WTC11 (cell line): ENCODE data around the gene WDR38. TPM values are rescaled to one million over a fixed set of nuclear protein-coding genes. Genes with fewer than 3 reads are reported as not detected.

Experiments
- ATAC-seq: fragments of 200-7000 bp; cut with Tn5 transposase; 2 replicates; pipeline ENCODE4 v1.10.0; 2021; ENCODE audit warnings: mild to moderate bottlenecking, moderate library complexity
- CTCF ChIA-PET: fragments of 300-600 bp; sonication (Branson Sonifier 250); formaldehyde crosslinking; loops from one replicate; lab custom pipeline; 2021; ENCODE audit warnings: antibody characterized with exemption; lab: Charles Lee
- POLR2A ChIA-PET: fragments of 350-600 bp; sonication (Branson Sonifier 250); formaldehyde crosslinking; loops from one replicate; lab custom pipeline; 2021; ENCODE audit warnings: antibody characterized with exemption; lab: Charles Lee
- DNase-seq: peaks from one replicate; pipeline ENCODE4 v3.0.0; 2021; ENCODE audit warnings: low spot score
- H3K27ac Mint-ChIP-seq: 2 replicates; pipeline ENCODE4 v1.8.0; 2021; ENCODE audit warnings: mixed read lengths
- H3K27me3 Mint-ChIP-seq: 2 replicates; pipeline ENCODE4 v1.8.0; 2021; ENCODE audit warnings: low read depth, mild to moderate bottlenecking, moderate library complexity, mixed read lengths
- H3K36me3 Mint-ChIP-seq: 2 replicates; pipeline ENCODE4 v1.8.0; 2021; ENCODE audit warnings: mixed read lengths
- H3K4me1 Mint-ChIP-seq: 2 replicates; pipeline ENCODE4 v1.8.0; 2022; ENCODE audit warnings: mixed read lengths
- H3K4me3 Mint-ChIP-seq: 2 replicates; pipeline ENCODE4 v1.8.0; 2021; ENCODE audit warnings: mild to moderate bottlenecking, moderate library complexity, mixed read lengths
- H3K9me3 Mint-ChIP-seq: 2 replicates; pipeline ENCODE4 v1.8.0; 2021; ENCODE audit warnings: mixed read lengths
- ATF1 ChIP-seq: sonication (generic); formaldehyde crosslinking; IDR thresholded peaks from 2 replicates; pipeline ENCODE4 v1.8.1; 2023; ENCODE audit warnings: mild to moderate bottlenecking, moderate library complexity, missing genetic modification reagents
- ATF6 ChIP-seq: sonication (generic); formaldehyde crosslinking; IDR thresholded peaks from 2 replicates; pipeline ENCODE4 v1.8.1; 2023; ENCODE audit warnings: mild to moderate bottlenecking, missing genetic modification reagents
- E2F4 ChIP-seq: sonication (generic); formaldehyde crosslinking; IDR thresholded peaks from 2 replicates; pipeline ENCODE4 v1.8.1; 2022; ENCODE audit warnings: low read depth, mild to moderate bottlenecking, moderate library complexity, missing genetic modification reagents, borderline replicate concordance
- ELF4 ChIP-seq: sonication (generic); formaldehyde crosslinking; IDR thresholded peaks from 2 replicates; pipeline ENCODE4 v1.8.1; 2022; ENCODE audit warnings: low read depth, mild to moderate bottlenecking, moderate library complexity, missing genetic modification reagents
- GABPB1 ChIP-seq: sonication (generic); formaldehyde crosslinking; IDR thresholded peaks from 2 replicates; pipeline ENCODE4 v1.8.1; 2023; ENCODE audit warnings: mild to moderate bottlenecking, missing genetic modification reagents
- HMGA2 ChIP-seq: fragments of 250-450 bp; sonication (Bioruptor Pico); IDR thresholded peaks from 2 replicates; pipeline ENCODE4 v1.4.0; 2021; ENCODE audit warnings: mild to moderate bottlenecking, moderate library complexity
- HMGXB4 ChIP-seq: sonication (generic); formaldehyde crosslinking; IDR thresholded peaks from 2 replicates; pipeline ENCODE4 v1.8.1; 2023; ENCODE audit warnings: mild to moderate bottlenecking, moderate library complexity, missing genetic modification reagents
- IRF1 ChIP-seq: sonication (generic); formaldehyde crosslinking; IDR thresholded peaks from 2 replicates; pipeline ENCODE4 v1.8.0; 2023; ENCODE audit warnings: missing genetic modification reagents
- KAT7 ChIP-seq: sonication (generic); formaldehyde crosslinking; IDR thresholded peaks from 2 replicates; pipeline ENCODE4 v1.8.1; 2023; ENCODE audit warnings: missing genetic modification reagents, mild to moderate bottlenecking, borderline replicate concordance
- NR3C1 ChIP-seq: sonication (generic); formaldehyde crosslinking; conservative IDR thresholded peaks from 2 replicates; pipeline ENCODE4 v1.8.1; 2023; ENCODE audit warnings: low read depth, mild to moderate bottlenecking, missing genetic modification reagents
- SMAD4 ChIP-seq: sonication (generic); formaldehyde crosslinking; IDR thresholded peaks from 2 replicates; pipeline ENCODE4 v1.8.0; 2022; ENCODE audit warnings: mild to moderate bottlenecking, missing genetic modification reagents
- ZBTB43 ChIP-seq: sonication (generic); formaldehyde crosslinking; IDR thresholded peaks from 2 replicates; pipeline ENCODE4 v1.8.1; 2023; ENCODE audit warnings: mild to moderate bottlenecking, missing genetic modification reagents
- ZNF219 ChIP-seq: sonication (generic); formaldehyde crosslinking; IDR thresholded peaks from 2 replicates; pipeline ENCODE4 v1.8.0; 2023; ENCODE audit warnings: missing genetic modification reagents, mild to moderate bottlenecking, borderline replicate concordance
- ZNF281 ChIP-seq: sonication (generic); formaldehyde crosslinking; IDR thresholded peaks from 2 replicates; pipeline ENCODE4 v1.8.0; 2023; ENCODE audit warnings: mild to moderate bottlenecking, missing genetic modification reagents
- ZNF317 ChIP-seq: sonication (generic); formaldehyde crosslinking; IDR thresholded peaks from 2 replicates; pipeline ENCODE4 v1.8.1; 2023; ENCODE audit warnings: low read depth, mild to moderate bottlenecking, moderate library complexity, missing genetic modification reagents, borderline replicate concordance
- ZNF512 ChIP-seq: sonication (generic); formaldehyde crosslinking; IDR thresholded peaks from 2 replicates; pipeline ENCODE4 v1.8.1; 2022; ENCODE audit warnings: missing genetic modification reagents, borderline replicate concordance
- ZNF532 ChIP-seq: fragments of 250-450 bp; sonication (Bioruptor Pico); IDR thresholded peaks from 2 replicates; pipeline ENCODE4 v1.9.0; 2021; ENCODE audit warnings: mild to moderate bottlenecking, borderline replicate concordance
- total RNA-seq: library from RNA; stranded (reverse); gene quantifications from 3 replicates; pipeline ENCODE4 v1.2.3, GENCODE V29; 2021

Gene WDR38
- total RNA-seq, 1 experiment from 2014 or later, result not detected

GRCh38 chr9:124878518-124878917 is 25.3 kb downstream of the WDR38 start:
- peak overlapping the region; percentile 84 for H3K27ac Mint-ChIP-seq
- TF ChIP-seq ELF4 (CRISPR knock-in tag) (no peak), ZNF512 (CRISPR knock-in tag) (no peak), ZNF532 (CRISPR knock-in tag) (no peak), HMGA2 (CRISPR knock-in tag) (no peak), HMGXB4 (CRISPR knock-in tag) (no peak), KAT7 (CRISPR knock-in tag) (no peak), SMAD4 (CRISPR knock-in tag) (no peak), ATF1 (CRISPR knock-in tag) (no peak), GABPB1 (CRISPR knock-in tag) (no peak), IRF1 (CRISPR knock-in tag) (no peak), ATF6 (no peak)
- POLR2A ChIA-PET, result interaction anchor here (2.7 kb wide), 1 partner anchor 22 kb away, joined by 7 read pairs; no protein-coding TSS in a partner anchor
- H3K4me1 Mint-ChIP-seq, result peaks cover 41% of the 10 kb centered on the region
- CTCF ChIA-PET, result interaction anchor here (0.5 to 6.3 kb wide), 3 partner anchors 23 to 436 kb away, joined by 3 to 40 read pairs (median 9); partner anchors contain the start of gene WDR38
- ATAC-seq (no peak), DNase-seq (no peak)
- no peaks in the 10 kb centered on the region for H3K9me3 Mint-ChIP-seq
- H3K27me3 Mint-ChIP-seq, result no peaks in the 10 kb centered on the region
- H3K4me3 Mint-ChIP-seq, result no peak overlapping the region
- peaks cover 30% of the 10 kb centered on the region for H3K36me3 Mint-ChIP-seq

GRCh38 chr9:124879226-124879625 is 26.0 kb downstream of the WDR38 start:
- no peak for ATAC-seq
- POLR2A ChIA-PET, result interaction anchor here (2.7 kb wide), 1 partner anchor 22 kb away, joined by 7 read pairs; no protein-coding TSS in a partner anchor
- TF ChIP-seq NR3C1 (CRISPR knock-in tag), result no peak
- no peak for TF ChIP-seq ZNF219 (CRISPR knock-in tag)
- no peak for TF ChIP-seq E2F4 (CRISPR knock-in tag)
- TF ChIP-seq ZBTB43 (CRISPR knock-in tag), result no peak
- TF ChIP-seq ZNF317 (CRISPR knock-in tag), result no peak
- TF ChIP-seq ZNF281 (CRISPR knock-in tag), result no peak

More at GRCh38 chr9:124879226-124879625, 26.0 kb downstream of the WDR38 start:
- Mint-ChIP-seq H3K4me3 (no peak overlapping the region), H3K9me3 (no peaks in the 10 kb centered on the region), H3K27me3 (no peaks in the 10 kb centered on the region), H3K27ac (0 out of 2 replicates have a peak overlapping the region, but pooled peaks have one; percentile 58), H3K4me1 (peaks cover 42% of the 10 kb centered on the region), H3K36me3 (peaks cover 29% of the 10 kb centered on the region)
- DNase-seq, result no peak
- CTCF ChIA-PET, result interaction anchor here (2.0 to 6.3 kb wide), 2 partner anchors 23 to 26 kb away, joined by 9 to 40 read pairs; partner anchors contain the start of gene WDR38
